ENCODE data around the gene RASL11A.
A peak's percentile ranks its signal among the peaks of the same experiment; 100 is the strongest.
"Not testable (repeated sequence)": the region's sequence is repeated elsewhere in the genome, so short reads cannot be mapped to it uniquely, and the experiment has no call there.

RASL11A gene
- total RNA-seq = 5.7 to 11.2 reads per million in 2 donors

- peak; percentile 54 to 73 (median 60) for DNase-seq
Measured at GRCh38 chr13:27270594-27271520, at the start of gene RASL11A. Gene RASL11A (plus strand): TSS chr13:27270830. CDS start chr13:27270945, 115 bp downstream.

GRCh38 chr13:27222100-27222499 lies 48.5 kb upstream of the RASL11A start:
- not testable (repeated sequence) for DNase-seq

GRCh38 chr13:27226991-27227390 lies 43.6 kb upstream of the RASL11A start:
- DNase-seq = no peak

GRCh38 chr13:27228131-27228530 lies 42.5 kb upstream of the RASL11A start:
- DNase-seq = no peak

GRCh38 chr13:27229642-27230041 lies 41.0 kb upstream of the RASL11A start:
- no peak for DNase-seq

- DNase-seq = no peak
Measured at GRCh38 chr13:27233964-27234363, 36.7 kb upstream of the RASL11A start.

- no peak for DNase-seq
Measured at GRCh38 chr13:27236478-27236877, 34.2 kb upstream of the RASL11A start.

- no peak for DNase-seq
Measured at GRCh38 chr13:27242702-27243101, 27.9 kb upstream of the RASL11A start.

GRCh38 chr13:27245610-27246009 lies 25.0 kb upstream of the RASL11A start:
- no peak for DNase-seq

GRCh38 chr13:27250833-27251165 lies 19.8 kb upstream of the RASL11A start:
- DNase-seq = no peak

- peak; percentile 76 to 96 (median 88) for DNase-seq
Measured at GRCh38 chr13:27251166-27252091, 19.2 kb upstream of the RASL11A start, which contains the start of gene RPL21. Gene RPL21 (plus strand): TSS chr13:27251558. CDS start chr13:27253777, 2,219 bp downstream.

- no peak for DNase-seq
Measured at GRCh38 chr13:27252467-27252866, 18.2 kb upstream of the RASL11A start.

- no peak for DNase-seq
Measured at GRCh38 chr13:27257233-27257568, 13.4 kb upstream of the RASL11A start.

GRCh38 chr13:27257648-27258253 lies 12.9 kb upstream of the RASL11A start:
- no peak for DNase-seq

- DNase-seq = no peak
Measured at GRCh38 chr13:27258637-27259386, 11.8 kb upstream of the RASL11A start.

GRCh38 chr13:27259831-27260230 lies 10.8 kb upstream of the RASL11A start:
- DNase-seq = peak in 1 of 5 experiments; percentile 43

- peak in 1 of 5 experiments; percentile 69 for DNase-seq
Measured at GRCh38 chr13:27261396-27261795, 9.2 kb upstream of the RASL11A start.

- no peak for DNase-seq
Measured at GRCh38 chr13:27263438-27263837, 7.2 kb upstream of the RASL11A start.

GRCh38 chr13:27264181-27264580 lies 6.4 kb upstream of the RASL11A start:
- DNase-seq = peak in 1 of 5 experiments; percentile 27

- no peak for DNase-seq
Measured at GRCh38 chr13:27264648-27265047, 6.0 kb upstream of the RASL11A start.

- no peak for DNase-seq
Measured at GRCh38 chr13:27266917-27267316, 3.7 kb upstream of the RASL11A start.

GRCh38 chr13:27267596-27267995 lies 3.0 kb upstream of the RASL11A start:
- DNase-seq = no peak

Data from T-helper 2 cell (primary cell).